ENCODE results near the gene GBP3.

DNA sequence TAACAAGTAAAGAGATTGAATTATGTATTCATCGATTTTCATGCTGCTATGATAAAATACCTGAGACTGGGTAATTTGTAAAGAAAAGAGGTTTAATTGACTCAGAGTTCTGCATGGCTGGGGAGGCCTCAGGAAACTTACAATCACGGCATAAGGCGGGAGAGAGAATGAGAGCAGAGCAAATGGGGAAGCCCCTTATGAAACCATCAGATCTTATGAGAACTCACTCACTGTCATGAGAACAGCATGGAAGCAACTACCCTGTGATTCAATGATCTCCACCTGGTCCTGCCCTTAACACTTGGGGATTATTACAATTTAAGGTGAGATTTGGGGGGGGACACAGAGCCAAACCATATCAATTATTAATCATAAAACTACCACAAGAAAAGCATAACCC, 3.3 kb upstream of the GBP3 start:
- TF ChIP-seq CTCF (IDR thresholded peaks at IDR 0.05) (no peak), POLR2A (IDR thresholded peaks at IDR 0.05) (no peak), EP300 (IDR thresholded peaks at IDR 0.05) (no peak)
